ENCODE measurements around the gene CACNA2D2.
A peak's percentile ranks its signal among the peaks of the same experiment; 100 is the strongest.

Gene CACNA2D2

DNA sequence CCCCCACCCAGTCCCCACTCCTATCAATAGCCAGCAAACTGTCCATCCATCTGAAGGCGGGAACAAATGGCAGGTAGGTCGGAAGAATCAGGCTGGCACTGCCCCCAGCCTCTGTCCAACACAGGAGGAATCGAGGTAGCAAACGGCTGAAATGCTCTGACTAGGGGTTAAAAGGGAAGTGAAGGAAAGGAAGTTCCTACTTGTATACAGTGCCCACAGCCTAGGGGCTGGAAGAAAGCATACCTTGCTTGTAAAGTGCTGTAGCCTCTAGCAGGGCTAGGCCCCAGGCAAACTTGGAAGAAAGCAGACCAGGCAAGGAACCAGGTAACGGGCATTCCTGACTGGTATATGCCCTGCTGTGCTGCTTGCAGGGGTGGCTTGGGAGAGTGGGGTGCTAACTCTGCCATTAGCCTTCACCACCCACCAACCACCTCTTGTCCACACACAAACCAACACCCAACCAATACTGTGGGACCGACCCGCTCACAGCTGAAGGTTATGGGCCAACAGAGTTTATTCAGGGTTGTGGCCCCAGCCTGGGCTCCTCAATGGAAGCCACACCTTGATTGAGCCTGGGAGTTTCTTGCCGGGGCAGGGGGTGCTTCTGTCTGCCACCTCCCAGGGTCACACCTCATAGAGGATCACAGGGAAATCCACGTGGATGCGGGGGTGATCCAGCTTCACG is 177.8 kb downstream of the CACNA2D2 start:
- Histone ChIP-seq H3K36me3 (ENCODE audit: insufficient read depth, low read length) (peaks cover 15% of the 10 kb centered on the region; the same call in 1 of the 2 replicates), H3K9me2 (replicated peaks; ENCODE audit: low read depth, low read length) (no peaks in the 10 kb centered on the region), H3K79me2 (ENCODE audit: insufficient read depth, low read length) (peaks cover 27% of the 10 kb centered on the region), H3K27me3 (ENCODE audit: insufficient read depth, low read length, poor library complexity, severe bottlenecking) (no peaks in the 10 kb centered on the region), H3F3A (ENCODE audit: low read depth) (peaks cover 9% of the 10 kb centered on the region), H4K20me1 (ENCODE audit: insufficient read depth, low read length, poor library complexity, severe bottlenecking) (peaks cover 26% of the 10 kb centered on the region), H3K4me3 (ENCODE audit: low read length, poor library complexity, severe bottlenecking) (no peak overlapping the region), H3K9ac (ENCODE audit: low read depth, low read length, poor library complexity, severe bottlenecking) (no peak overlapping the region), H3K9me3 (ENCODE audit: insufficient read depth, low read depth, low read length) (no peaks in the 10 kb centered on the region), H3K4me1 (ENCODE audit: insufficient read depth, low read length, poor library complexity, severe bottlenecking) (peaks cover 15% of the 10 kb centered on the region), H2AFZ (ENCODE audit: low read length) (no peak overlapping the region), H3K4me2 (ENCODE audit: low read depth, low read length, poor library complexity, severe bottlenecking) (no peak overlapping the region)
- TF ChIP-seq EZH2phosphoT487 (IDR thresholded peaks at IDR 0.05; ENCODE audit: borderline replicate concordance): no peak
- TF ChIP-seq, protein P1, sequence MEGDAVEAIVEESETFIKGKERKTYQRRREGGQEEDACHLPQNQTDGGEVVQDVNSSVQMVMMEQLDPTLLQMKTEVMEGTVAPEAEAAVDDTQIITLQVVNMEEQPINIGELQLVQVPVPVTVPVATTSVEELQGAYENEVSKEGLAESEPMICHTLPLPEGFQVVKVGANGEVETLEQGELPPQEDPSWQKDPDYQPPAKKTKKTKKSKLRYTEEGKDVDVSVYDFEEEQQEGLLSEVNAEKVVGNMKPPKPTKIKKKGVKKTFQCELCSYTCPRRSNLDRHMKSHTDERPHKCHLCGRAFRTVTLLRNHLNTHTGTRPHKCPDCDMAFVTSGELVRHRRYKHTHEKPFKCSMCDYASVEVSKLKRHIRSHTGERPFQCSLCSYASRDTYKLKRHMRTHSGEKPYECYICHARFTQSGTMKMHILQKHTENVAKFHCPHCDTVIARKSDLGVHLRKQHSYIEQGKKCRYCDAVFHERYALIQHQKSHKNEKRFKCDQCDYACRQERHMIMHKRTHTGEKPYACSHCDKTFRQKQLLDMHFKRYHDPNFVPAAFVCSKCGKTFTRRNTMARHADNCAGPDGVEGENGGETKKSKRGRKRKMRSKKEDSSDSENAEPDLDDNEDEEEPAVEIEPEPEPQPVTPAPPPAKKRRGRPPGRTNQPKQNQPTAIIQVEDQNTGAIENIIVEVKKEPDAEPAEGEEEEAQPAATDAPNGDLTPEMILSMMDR (conservative IDR thresholded peaks at IDR 0.05; ENCODE audit: low read length): no peak

DNA sequence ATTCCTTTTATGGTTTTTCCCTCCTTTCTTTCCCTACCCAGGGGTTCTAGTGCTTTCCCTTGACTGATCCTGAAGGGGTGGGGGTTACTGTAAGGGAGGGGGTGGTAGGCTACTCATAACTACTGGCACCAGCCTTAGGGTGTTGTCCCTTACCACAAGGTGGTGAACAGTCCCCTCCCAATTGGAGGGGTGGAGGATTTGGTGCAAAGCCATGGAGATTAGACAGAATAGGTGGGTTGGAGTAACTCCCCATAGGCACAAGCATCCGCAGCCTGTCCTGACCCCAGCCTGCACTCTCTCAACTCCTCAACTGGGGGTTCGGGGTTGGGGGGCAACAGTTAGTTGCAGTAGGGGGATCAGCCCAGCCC is 178.3 kb downstream of the CACNA2D2 start:
- Histone ChIP-seq H3K4me3 (ENCODE audit: low read length, poor library complexity, severe bottlenecking) (no peak overlapping the region), H3K9me3 (ENCODE audit: insufficient read depth, low read depth, low read length) (no peaks in the 10 kb centered on the region), H3K27me3 (ENCODE audit: insufficient read depth, low read length, poor library complexity, severe bottlenecking) (no peaks in the 10 kb centered on the region), H3K36me3 (ENCODE audit: insufficient read depth, low read length) (peaks cover 10% of the 10 kb centered on the region; the same call in 1 of the 2 replicates), H2AFZ (ENCODE audit: low read length) (no peak overlapping the region), H3K4me1 (ENCODE audit: insufficient read depth, low read length, poor library complexity, severe bottlenecking) (peaks cover 21% of the 10 kb centered on the region), H3K79me2 (ENCODE audit: insufficient read depth, low read length) (peaks cover 27% of the 10 kb centered on the region), H3K9ac (ENCODE audit: low read depth, low read length, poor library complexity, severe bottlenecking) (no peak overlapping the region), H3K4me2 (ENCODE audit: low read depth, low read length, poor library complexity, severe bottlenecking) (no peak overlapping the region), H4K20me1 (ENCODE audit: insufficient read depth, low read length, poor library complexity, severe bottlenecking) (peaks cover 26% of the 10 kb centered on the region), H3K9me2 (replicated peaks; ENCODE audit: low read depth, low read length) (no peaks in the 10 kb centered on the region), H3F3A (ENCODE audit: low read depth) (peaks cover 9% of the 10 kb centered on the region)
- TF ChIP-seq, protein P1 (conservative IDR thresholded peaks at IDR 0.05; ENCODE audit: low read length): no peak
- no peak for TF ChIP-seq EZH2phosphoT487 (IDR thresholded peaks at IDR 0.05; ENCODE audit: borderline replicate concordance)

DNA sequence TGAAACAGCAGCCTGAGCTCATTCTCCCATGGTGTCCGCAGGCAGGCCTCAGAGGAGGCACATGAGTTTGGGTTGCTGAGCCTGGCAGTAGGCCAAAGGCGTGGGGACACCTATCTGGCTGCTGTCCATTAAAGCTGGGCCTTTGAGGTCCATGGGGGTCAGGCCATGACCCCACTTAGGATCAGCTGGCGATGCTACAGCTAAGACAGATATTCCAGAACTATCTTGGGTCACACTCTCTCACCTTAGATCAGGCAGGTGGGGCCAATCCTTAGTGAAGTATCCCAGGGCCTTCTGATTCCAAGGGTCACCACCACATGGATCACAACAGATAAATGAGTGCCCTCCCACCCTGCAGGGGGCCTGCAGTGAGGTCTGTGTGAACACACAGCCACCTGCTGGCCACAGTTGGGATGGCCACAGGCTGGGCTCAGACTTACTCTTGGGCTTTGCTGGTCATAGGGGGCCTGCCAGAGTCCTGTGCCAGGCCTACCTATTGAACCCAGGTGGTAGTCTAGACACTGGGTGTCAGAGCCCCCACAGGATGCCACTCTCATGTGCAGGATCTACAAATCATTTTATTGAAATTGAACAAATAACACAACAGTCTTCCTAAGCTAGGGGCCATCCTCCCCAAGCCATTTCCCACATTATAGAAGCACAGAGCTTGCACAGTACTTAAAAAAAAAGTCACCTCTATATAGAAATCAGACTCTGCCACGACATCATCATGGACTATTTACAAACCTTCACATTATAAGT is 178.9 kb downstream of the CACNA2D2 start:
- Histone ChIP-seq H3F3A (ENCODE audit: low read depth) (peaks cover 7% of the 10 kb centered on the region), H3K4me3 (ENCODE audit: low read length, poor library complexity, severe bottlenecking) (no peak overlapping the region), H3K4me2 (ENCODE audit: low read depth, low read length, poor library complexity, severe bottlenecking) (no peak overlapping the region), H3K27me3 (ENCODE audit: insufficient read depth, low read length, poor library complexity, severe bottlenecking) (no peaks in the 10 kb centered on the region), H4K20me1 (ENCODE audit: insufficient read depth, low read length, poor library complexity, severe bottlenecking) (peaks cover 26% of the 10 kb centered on the region), H3K9me3 (ENCODE audit: insufficient read depth, low read depth, low read length) (no peaks in the 10 kb centered on the region), H3K9me2 (replicated peaks; ENCODE audit: low read depth, low read length) (no peaks in the 10 kb centered on the region), H2AFZ (ENCODE audit: low read length) (no peak overlapping the region), H3K9ac (ENCODE audit: low read depth, low read length, poor library complexity, severe bottlenecking) (no peak overlapping the region), H3K79me2 (ENCODE audit: insufficient read depth, low read length) (peaks cover 30% of the 10 kb centered on the region), H3K36me3 (ENCODE audit: insufficient read depth, low read length) (peaks cover 4% of the 10 kb centered on the region; the same call in 1 of the 2 replicates), H3K4me1 (ENCODE audit: insufficient read depth, low read length, poor library complexity, severe bottlenecking) (peaks cover 25% of the 10 kb centered on the region)
- no peak for TF ChIP-seq EZH2phosphoT487 (IDR thresholded peaks at IDR 0.05; ENCODE audit: borderline replicate concordance)
- TF ChIP-seq, protein P1 (conservative IDR thresholded peaks at IDR 0.05; ENCODE audit: low read length): peak; percentile 91
